Superior temporal gyrus (tissue), 1 donor: ENCODE measurements around the gene SLC25A33.
"Not testable (repeated sequence)": the region's sequence is repeated elsewhere in the genome, so short reads cannot be mapped to it uniquely, and the experiment has no call there.

Experiments
- DNase-seq: peaks from one replicate; pipeline ENCODE4 v3.0.0-alpha.2; 2016; ENCODE audit errors: extremely low spot score

SLC25A33 gene

GRCh38 chr1:9539829-9540550, 725 bp downstream of the SLC25A33 start:
- no peak for DNase-seq

GRCh38 chr1:9542430-9542829, 3.2 kb downstream of the SLC25A33 start:
- DNase-seq, result no peak

GRCh38 chr1:9544926-9545325, 5.7 kb downstream of the SLC25A33 start:
- DNase-seq, result no peak

- no peak for DNase-seq
Observed at GRCh38 chr1:9549955-9550546, 10.8 kb downstream of the SLC25A33 start.

GRCh38 chr1:9551984-9552383, 12.7 kb downstream of the SLC25A33 start:
- DNase-seq, result no peak

GRCh38 chr1:9553736-9554144, 14.5 kb downstream of the SLC25A33 start:
- DNase-seq, result no peak

- no peak for DNase-seq
Observed at GRCh38 chr1:9555942-9556341, 16.7 kb downstream of the SLC25A33 start.

- no peak for DNase-seq
Observed at GRCh38 chr1:9557624-9558023, 18.4 kb downstream of the SLC25A33 start.

GRCh38 chr1:9558271-9558945, 19.1 kb downstream of the SLC25A33 start:
- no peak for DNase-seq

GRCh38 chr1:9558946-9559545, 19.8 kb downstream of the SLC25A33 start:
- no peak for DNase-seq

GRCh38 chr1:9559673-9560072, 20.4 kb downstream of the SLC25A33 start:
- no peak for DNase-seq

- not testable (repeated sequence) for DNase-seq
Observed at GRCh38 chr1:9560090-9560489, 20.8 kb downstream of the SLC25A33 start.

- DNase-seq, result peak; percentile 80
Observed at GRCh38 chr1:9561429-9561828, 22.2 kb downstream of the SLC25A33 start.

GRCh38 chr1:9569267-9569666, 30.0 kb downstream of the SLC25A33 start:
- no peak for DNase-seq

- DNase-seq, result not testable (repeated sequence)
Observed at GRCh38 chr1:9570886-9571529, 31.7 kb downstream of the SLC25A33 start.

- peak; percentile 35 for DNase-seq
Observed at GRCh38 chr1:9573723-9574122, 34.5 kb downstream of the SLC25A33 start.

- no peak for DNase-seq
Observed at GRCh38 chr1:9575486-9575885, 36.2 kb downstream of the SLC25A33 start.

GRCh38 chr1:9576903-9577302, 37.6 kb downstream of the SLC25A33 start:
- no peak for DNase-seq

GRCh38 chr1:9577423-9577822, 38.2 kb downstream of the SLC25A33 start:
- no peak for DNase-seq

GRCh38 chr1:9580942-9581341, 41.7 kb downstream of the SLC25A33 start:
- no peak for DNase-seq

GRCh38 chr1:9586147-9586766, 47.0 kb downstream of the SLC25A33 start:
- DNase-seq, result no peak
